ENCODE data around the gene IGFALS. TPM values are rescaled to one million over a fixed set of nuclear protein-coding genes. Genes with fewer than 3 reads are reported as not detected.

Gene IGFALS
- total RNA-seq, 2 donors from 2014 or later, result not detected

- H3K36me3 ChIP-seq (ENCODE audit: control insufficient read depth, insufficient read depth, low read length), result peaks cover 26% of the 10 kb centered on the region
- no peaks in the 10 kb centered on the region for H3K27me3 Mint-ChIP-seq (ENCODE audit: insufficient read depth)
- H3K9ac ChIP-seq (ENCODE audit: extremely low read depth, low read length, poor library complexity, severe bottlenecking), result no peak overlapping the region
- H3K36me3 Mint-ChIP-seq (ENCODE audit: low read depth), result peaks cover 39% of the 10 kb centered on the region
- H3K4me1 ChIP-seq (ENCODE audit: control insufficient read depth, insufficient read depth, low read length), result no peaks in the 10 kb centered on the region
- no peaks in the 10 kb centered on the region for H3K9me3 ChIP-seq (ENCODE audit: control insufficient read depth, low read length)
- no peak overlapping the region for H3K4me3 Mint-ChIP-seq
- no peaks in the 10 kb centered on the region for H3K9me3 Mint-ChIP-seq
- H3K27ac ChIP-seq (ENCODE audit: low read depth, low read length), result no peak overlapping the region
- no peaks in the 10 kb centered on the region for H3K4me1 Mint-ChIP-seq
- 95 to 100% methylated on average over 7 to 17 of the region's 17 CpGs for WGBS, 2 experiments (ENCODE audit: insufficient coverage in 1 of 2, insufficient read length in 1 of 2)
- no peak overlapping the region for H3K27ac Mint-ChIP-seq
- no peaks in the 10 kb centered on the region for H3K27me3 ChIP-seq (ENCODE audit: control insufficient read depth, insufficient read depth, low read length, poor library complexity, severe bottlenecking)
- H3K4me3 ChIP-seq (ENCODE audit: low read length), result no peak overlapping the region
- no peak for DNase-seq
- TF ChIP-seq, protein P1, sequence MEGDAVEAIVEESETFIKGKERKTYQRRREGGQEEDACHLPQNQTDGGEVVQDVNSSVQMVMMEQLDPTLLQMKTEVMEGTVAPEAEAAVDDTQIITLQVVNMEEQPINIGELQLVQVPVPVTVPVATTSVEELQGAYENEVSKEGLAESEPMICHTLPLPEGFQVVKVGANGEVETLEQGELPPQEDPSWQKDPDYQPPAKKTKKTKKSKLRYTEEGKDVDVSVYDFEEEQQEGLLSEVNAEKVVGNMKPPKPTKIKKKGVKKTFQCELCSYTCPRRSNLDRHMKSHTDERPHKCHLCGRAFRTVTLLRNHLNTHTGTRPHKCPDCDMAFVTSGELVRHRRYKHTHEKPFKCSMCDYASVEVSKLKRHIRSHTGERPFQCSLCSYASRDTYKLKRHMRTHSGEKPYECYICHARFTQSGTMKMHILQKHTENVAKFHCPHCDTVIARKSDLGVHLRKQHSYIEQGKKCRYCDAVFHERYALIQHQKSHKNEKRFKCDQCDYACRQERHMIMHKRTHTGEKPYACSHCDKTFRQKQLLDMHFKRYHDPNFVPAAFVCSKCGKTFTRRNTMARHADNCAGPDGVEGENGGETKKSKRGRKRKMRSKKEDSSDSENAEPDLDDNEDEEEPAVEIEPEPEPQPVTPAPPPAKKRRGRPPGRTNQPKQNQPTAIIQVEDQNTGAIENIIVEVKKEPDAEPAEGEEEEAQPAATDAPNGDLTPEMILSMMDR (conservative IDR thresholded peaks at IDR 0.05), result no peak
These were observed 24.2 kb upstream of the IGFALS start for GRCh38 chr16:1817716-1818115.

DNA sequence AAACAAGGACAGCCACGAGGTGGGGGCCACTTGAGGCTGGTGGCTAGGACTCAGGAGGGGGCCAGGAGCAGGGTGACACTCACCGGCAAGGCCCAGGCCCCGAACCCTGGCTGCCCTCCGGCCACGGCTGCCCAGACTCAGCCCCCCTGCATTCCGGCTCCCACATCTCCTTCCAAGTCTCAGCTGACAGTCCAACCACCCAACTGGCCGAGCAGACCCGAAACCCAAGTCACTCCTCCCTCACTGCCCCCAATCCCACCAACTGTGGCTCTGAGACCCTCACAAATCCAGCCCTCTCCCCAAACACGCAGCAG is 23.7 kb upstream of the IGFALS start:
- no peak overlapping the region for H3K9ac ChIP-seq (ENCODE audit: extremely low read depth, low read length, poor library complexity, severe bottlenecking)
- Mint-ChIP-seq H3K4me1 (no peaks in the 10 kb centered on the region), H3K36me3 (ENCODE audit: low read depth) (peaks cover 39% of the 10 kb centered on the region), H3K9me3 (no peaks in the 10 kb centered on the region), H3K27me3 (ENCODE audit: insufficient read depth) (no peaks in the 10 kb centered on the region), H3K27ac (no peak overlapping the region), H3K4me3 (no peak overlapping the region)
- H3K9me3 ChIP-seq (ENCODE audit: control insufficient read depth, low read length), result no peaks in the 10 kb centered on the region
- TF ChIP-seq, protein P1 (conservative IDR thresholded peaks at IDR 0.05), result no peak
- 91 to 100% methylated on average over 3 to 9 of the region's 9 CpGs for WGBS, 2 experiments (ENCODE audit: insufficient coverage in 1 of 2, insufficient read length in 1 of 2)
- H3K4me3 ChIP-seq (ENCODE audit: low read length), result no peak overlapping the region
- no peaks in the 10 kb centered on the region for H3K4me1 ChIP-seq (ENCODE audit: control insufficient read depth, insufficient read depth, low read length)
- H3K27me3 ChIP-seq (ENCODE audit: control insufficient read depth, insufficient read depth, low read length, poor library complexity, severe bottlenecking), result no peaks in the 10 kb centered on the region
- no peak for DNase-seq
- H3K27ac ChIP-seq (ENCODE audit: low read depth, low read length), result no peak overlapping the region
- peaks cover 22% of the 10 kb centered on the region for H3K36me3 ChIP-seq (ENCODE audit: control insufficient read depth, insufficient read depth, low read length)

- no peaks in the 10 kb centered on the region for H3K4me1 Mint-ChIP-seq
- DNase-seq, result peak; percentile 10
These were observed 23.1 kb upstream of the IGFALS start for GRCh38 chr16:1816396-1817275.

More at GRCh38 chr16:1816396-1817275, 23.1 kb upstream of the IGFALS start:
- H3K27me3 Mint-ChIP-seq (ENCODE audit: insufficient read depth), result no peaks in the 10 kb centered on the region
- peaks cover 19% of the 10 kb centered on the region for H3K36me3 ChIP-seq (ENCODE audit: control insufficient read depth, insufficient read depth, low read length)
- H3K4me3 ChIP-seq (ENCODE audit: low read length), result no peak overlapping the region
- H3K36me3 Mint-ChIP-seq (ENCODE audit: low read depth), result peaks cover 39% of the 10 kb centered on the region
- H3K9me3 ChIP-seq (ENCODE audit: control insufficient read depth, low read length), result no peaks in the 10 kb centered on the region
- H3K9ac ChIP-seq (ENCODE audit: extremely low read depth, low read length, poor library complexity, severe bottlenecking), result no peak overlapping the region
- H3K27ac ChIP-seq (ENCODE audit: low read depth, low read length), result no peak overlapping the region
- H3K4me1 ChIP-seq (ENCODE audit: control insufficient read depth, insufficient read depth, low read length), result no peaks in the 10 kb centered on the region
- H3K4me3 Mint-ChIP-seq, result no peak overlapping the region
- WGBS, 2 experiments (ENCODE audit: insufficient coverage in 1 of 2, insufficient read length in 1 of 2), result 94 to 97% methylated on average over 27 to 40 of the region's 40 CpGs
- no peak overlapping the region for H3K27ac Mint-ChIP-seq
- no peaks in the 10 kb centered on the region for H3K27me3 ChIP-seq (ENCODE audit: control insufficient read depth, insufficient read depth, low read length, poor library complexity, severe bottlenecking)
- H3K9me3 Mint-ChIP-seq, result no peaks in the 10 kb centered on the region
- TF ChIP-seq, protein P1 (conservative IDR thresholded peaks at IDR 0.05), result no peak

Data from endodermal cell (in vitro differentiated cells).